LHCN-M2 (cell line): ENCODE measurements around the gene CLEC10A. TPM values are rescaled to one million over a fixed set of nuclear protein-coding genes. Genes with fewer than 3 reads are reported as not detected.

Experiments used
- DNase-seq: peaks from one replicate; pipeline ENCODE4 v3.0.0-alpha.2; 2012; ENCODE audit warnings: low read depth
- total RNA-seq: library from RNA; depleted of rRNA; stranded (reverse); fragments of >200 nt; gene quantifications from 2 replicates; pipeline ENCODE4 v1.2.3, GENCODE V29; 2014; rRNA removed

The CLEC10A gene
- total RNA-seq, 1 experiment from 2014 or later = not detected

DNA sequence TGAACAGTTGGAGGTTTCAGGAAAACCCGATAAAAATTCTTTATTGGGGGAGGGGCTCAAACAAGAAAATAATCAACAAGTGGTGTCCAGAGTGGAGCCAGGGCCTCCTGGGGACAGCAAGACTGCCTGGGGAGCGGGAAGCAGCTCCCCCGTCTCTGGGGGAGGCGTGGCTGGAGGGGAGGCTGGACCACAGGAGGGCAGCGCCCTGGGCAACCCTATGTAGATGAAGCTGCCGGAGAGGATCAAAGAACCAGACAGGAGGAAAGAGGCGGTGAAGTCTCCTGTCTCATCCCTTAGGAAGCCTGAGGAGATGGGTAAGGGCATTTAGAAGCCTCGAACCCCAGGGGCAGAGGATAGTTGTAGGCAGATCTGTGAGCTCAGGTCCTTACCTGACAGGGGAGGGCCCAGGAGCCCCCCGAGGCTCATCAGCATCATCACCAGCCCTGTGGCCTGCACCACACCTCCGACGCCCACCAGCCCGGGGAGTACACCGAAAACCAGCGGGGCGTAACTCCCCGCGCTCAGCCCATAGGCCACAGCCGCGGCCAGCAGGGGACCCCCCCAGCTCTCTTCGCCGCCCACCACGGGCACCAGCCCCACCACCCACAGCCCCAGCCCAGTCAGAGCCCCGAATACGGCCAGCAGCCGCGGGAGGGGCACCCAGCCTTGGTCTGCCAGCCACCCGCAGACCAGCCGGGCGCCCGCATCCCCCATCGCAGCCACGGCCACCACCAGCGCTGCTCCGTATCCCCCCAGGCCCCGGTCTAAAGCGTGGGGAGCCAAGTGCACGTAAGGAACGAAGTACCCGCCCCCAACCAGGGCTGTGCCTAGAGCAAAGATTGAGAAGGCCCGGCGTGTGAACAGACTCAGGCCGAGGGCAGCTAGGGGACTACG, 38.2 kb downstream of the CLEC10A start:
- DNase-seq = no peak

DNA sequence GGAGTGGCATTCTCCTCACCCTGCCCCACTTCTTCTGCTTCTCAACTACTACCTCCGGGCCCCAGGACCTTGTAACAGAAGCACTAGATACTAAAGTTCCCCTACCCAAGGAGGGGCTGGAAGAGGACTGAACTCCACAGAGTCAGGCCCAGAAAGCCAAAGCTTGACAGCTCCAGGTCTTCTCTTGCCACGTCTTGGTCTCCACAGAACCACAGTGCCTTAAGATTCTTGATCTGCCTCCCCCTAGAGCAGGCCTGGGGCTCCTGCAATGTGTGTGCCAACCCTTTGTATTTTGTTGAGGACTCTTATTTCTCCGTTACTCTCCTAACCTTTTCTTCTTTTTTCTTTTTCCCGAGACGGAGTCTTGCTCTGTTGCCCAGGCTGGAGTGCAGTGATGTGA, 40.2 kb downstream of the CLEC10A start:
- no peak for DNase-seq

DNA sequence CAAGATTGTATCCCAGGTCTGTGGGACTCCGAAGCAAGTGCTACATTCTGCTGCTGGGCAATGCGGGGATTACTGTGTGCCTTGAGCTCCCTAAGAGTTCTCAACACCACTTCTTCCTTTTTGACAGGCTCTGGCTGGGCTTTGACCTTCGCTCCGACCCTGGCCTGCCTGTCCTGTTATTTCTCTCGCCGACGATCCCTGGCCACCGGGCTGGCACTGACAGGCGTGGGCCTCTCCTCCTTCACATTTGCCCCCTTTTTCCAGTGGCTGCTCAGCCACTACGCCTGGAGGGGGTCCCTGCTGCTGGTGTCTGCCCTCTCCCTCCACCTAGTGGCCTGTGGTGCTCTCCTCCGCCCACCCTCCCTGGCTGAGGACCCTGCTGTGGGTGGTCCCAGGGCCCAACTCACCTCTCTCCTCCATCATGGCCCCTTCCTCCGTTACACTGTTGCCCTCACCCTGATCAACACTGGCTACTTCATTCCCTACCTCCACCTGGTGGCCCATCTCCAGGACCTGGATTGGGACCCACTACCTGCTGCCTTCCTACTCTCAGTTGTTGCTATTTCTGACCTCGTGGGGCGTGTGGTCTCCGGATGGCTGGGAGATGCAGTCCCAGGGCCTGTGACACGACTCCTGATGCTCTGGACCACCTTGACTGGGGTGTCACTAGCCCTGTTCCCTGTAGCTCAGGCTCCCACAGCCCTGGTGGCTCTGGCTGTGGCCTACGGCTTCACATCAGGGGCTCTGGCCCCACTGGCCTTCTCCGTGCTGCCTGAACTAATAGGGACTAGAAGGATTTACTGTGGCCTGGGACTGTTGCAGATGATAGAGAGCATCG, 41.8 kb downstream of the CLEC10A start:
- no peak for DNase-seq

DNA sequence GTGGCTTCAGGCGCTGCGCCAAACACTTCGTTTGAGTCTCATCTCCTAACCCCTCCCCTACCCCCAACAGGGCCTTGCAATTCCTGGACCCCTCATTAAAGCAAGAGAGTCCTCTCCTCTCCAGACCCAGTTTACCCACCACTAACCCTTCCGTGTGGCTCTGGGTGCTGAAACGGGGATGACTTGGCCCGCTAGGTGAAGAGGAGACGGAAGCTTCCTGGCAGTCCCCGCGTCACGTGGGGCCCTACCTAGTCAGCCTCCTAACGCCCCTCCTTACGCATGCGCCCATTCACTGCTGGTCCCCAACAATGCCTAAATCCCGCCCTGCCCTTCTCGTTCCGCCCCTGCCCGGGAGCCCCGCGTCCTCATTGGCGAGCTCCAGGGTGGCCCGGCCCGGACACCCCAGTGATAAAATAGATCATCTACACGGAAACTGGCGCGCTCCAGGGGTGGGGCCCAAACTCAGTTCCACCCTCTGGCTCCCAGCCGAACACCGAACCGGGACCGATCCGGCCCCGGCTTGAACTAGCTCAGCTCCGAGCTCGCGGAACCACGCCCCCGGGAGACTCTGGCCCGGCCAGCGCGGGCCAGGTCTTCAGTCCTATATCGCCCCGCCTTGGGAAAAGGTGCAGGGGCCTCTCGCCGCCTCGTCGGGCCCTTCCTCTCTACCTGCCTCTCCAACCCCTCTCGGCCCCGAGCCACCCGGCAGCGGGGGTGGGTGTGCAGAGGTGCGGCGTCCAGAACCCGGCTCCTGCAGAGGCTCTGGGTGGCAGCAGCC, 44.3 kb downstream of the CLEC10A start, which contains the start of gene SLC16A13:
Gene SLC16A13 (plus strand): TSS at position 425 of the 778 bp plus-strand sequence. CDS start 368 bp downstream, outside the sequence.
- DNase-seq = peak; percentile 91

DNA sequence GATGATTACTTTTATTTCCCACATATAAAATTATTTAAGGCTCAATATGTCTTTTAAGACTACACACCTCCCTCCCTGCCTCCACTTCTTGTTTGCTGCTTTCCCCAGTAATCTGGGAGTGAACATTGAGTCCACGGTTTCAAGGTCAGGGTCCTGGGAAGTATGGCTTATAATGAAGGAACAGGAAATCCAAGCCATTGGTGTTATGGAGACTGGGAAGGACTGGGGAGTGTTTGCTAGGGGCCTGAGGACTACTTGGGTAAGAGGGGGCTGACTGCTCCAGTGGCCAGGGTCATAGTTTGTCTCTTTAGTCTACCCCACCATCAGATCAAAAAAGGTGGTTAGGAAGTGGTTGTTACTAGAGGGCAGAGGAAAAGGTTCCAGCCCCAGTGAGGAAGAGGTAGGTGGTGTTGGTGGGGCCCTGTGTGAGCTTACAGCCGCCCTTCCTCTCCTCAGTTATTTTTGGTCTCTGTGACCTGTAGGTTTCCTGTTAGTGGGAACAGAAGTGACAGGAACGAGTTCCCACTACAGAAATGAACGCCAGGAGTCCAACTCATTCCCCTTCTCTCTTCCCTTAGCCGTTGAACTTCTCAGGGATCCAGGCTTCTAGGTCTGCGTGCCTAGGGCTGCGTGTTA, 45.0 kb downstream of the CLEC10A start:
- DNase-seq = no peak

DNA sequence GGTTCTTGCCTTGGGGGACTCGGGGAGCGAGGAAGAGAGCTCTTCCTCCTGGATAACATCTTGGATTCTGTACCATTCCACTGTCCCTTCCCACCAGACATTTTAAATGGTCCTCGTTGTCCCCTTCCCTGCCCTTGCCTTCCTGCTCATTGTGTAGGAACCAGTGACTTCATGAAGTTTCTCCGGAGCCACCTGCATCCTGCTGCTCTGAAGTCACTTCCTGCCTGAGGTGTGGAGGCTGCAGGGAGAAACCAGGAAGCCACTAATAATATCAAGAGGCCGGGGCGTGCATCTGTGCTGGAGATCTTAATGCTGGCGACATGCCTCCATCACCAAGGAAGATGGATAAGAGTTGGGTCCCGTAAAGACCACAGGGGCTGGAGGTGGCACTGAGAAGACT, 50.4 kb downstream of the CLEC10A start:
- DNase-seq = no peak

DNA sequence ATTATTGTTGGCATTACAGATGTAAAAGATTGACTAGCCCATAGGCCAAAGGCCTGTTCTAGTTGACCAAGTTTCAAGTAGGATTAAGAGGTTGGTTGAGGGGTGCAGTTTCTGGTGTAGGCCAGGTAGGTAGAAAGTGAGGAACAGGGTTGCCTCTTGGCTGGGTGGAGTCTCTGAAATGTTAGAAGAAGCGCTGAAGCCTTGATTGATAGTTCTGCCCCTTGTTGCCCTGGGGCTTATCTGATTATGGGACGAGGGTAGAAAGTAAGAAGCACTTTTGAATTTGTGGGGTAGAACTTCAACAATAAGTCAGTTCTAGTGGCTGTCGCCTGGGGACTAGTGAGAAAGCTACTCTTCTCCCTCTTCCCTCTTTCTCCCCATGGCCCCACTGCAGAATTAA, 51.0 kb downstream of the CLEC10A start:
- DNase-seq = no peak

DNA sequence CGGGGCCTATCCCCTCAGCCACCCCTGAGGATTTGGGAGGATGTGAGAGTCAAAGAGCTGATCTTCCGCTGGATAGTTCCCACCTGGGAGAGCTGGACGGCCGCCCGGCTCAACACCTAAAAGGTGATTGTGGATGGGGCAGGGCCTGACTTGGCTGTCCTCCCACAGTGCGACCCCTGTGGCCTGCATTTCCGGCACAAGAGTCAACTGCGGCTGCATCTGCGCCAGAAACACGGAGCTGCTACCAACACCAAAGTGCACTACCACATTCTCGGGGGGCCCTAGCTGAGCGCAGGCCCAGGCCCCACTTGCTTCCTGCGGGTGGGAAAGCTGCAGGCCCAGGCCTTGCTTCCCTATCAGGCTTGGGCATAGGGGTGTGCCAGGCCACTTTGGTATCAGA, 52.7 kb downstream of the CLEC10A start:
- no peak for DNase-seq

DNA sequence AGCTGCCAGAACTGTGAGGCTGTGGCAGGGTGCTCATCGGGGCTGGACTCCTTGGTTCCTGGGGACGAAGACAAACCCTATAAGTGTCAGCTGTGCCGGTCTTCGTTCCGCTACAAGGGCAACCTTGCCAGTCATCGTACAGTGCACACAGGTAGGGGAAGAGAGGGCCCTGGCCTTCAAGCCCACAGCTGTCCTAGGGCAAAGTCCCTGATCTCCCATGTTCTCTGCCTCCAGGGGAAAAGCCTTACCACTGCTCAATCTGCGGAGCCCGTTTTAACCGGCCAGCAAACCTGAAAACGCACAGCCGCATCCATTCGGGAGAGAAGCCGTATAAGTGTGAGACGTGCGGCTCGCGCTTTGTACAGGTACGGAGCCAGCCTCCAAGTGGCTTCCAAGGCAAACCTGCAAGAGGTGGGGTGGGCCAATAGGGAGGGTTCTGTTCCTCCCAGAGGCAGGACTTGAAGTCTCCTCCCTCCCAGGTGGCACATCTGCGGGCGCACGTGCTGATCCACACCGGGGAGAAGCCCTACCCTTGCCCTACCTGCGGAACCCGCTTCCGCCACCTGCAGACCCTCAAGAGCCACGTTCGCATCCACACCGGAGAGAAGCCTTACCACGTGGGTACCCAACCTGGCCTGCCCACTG, 53.5 kb downstream of the CLEC10A start:
- no peak for DNase-seq

DNA sequence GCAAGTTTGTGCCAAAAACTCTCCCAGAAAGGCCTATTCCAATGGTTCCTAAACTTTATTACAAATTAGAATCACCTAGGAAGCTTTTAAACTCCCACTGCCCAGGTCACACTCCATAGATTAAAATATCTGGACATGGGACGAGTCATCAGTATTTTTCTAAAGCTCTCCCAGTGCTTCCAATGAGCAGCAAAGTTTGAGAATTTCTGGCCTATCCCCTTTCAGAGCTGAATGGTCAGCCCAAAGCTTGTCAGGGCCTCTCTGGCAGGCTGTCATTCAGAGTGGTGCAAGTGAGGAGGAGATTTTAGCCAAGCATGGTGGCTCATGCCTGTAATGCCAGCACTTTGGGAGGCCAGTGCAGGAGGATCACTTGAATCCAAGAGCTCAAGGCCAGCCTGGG, 54.8 kb downstream of the CLEC10A start:
- DNase-seq = no peak

Other genes starting within 250 kb of the CLEC10A start
- gene TEKT1, start 248.5 kb downstream of the CLEC10A start, total RNA-seq = not detected in 2 replicates
- not detected in 2 replicates for gene ALOX12, start 84.2 kb downstream of the CLEC10A start, total RNA-seq
- 161 and 204 TPM in 2 replicates for gene RNASEK, start 67.6 kb downstream of the CLEC10A start, total RNA-seq
- not detected in 2 replicates for gene BCL6B, start 57.2 kb downstream of the CLEC10A start, total RNA-seq
- gene SLC16A13, start 44.2 kb downstream of the CLEC10A start, total RNA-seq = 0.63 TPM in 1 of 2 replicates, not detected in the other
- gene SLC16A11, start 36.2 kb downstream of the CLEC10A start, total RNA-seq = 0.11 TPM in 1 of 2 replicates, not detected in the other
- not detected in 2 replicates for gene ASGR2, start 34.6 kb upstream of the CLEC10A start, total RNA-seq
- 0.29 and 1.4 TPM in 2 replicates for gene ASGR1, start 99.1 kb upstream of the CLEC10A start, total RNA-seq
- 16.6 and 17.3 TPM in 2 replicates for gene DLG4, start 139.6 kb upstream of the CLEC10A start, total RNA-seq
- gene ACADVL, start 139.7 kb upstream of the CLEC10A start, total RNA-seq = 485 and 564 TPM in 2 replicates
- 64.8 and 71.4 TPM in 2 replicates for gene DVL2, start 154.3 kb upstream of the CLEC10A start, total RNA-seq
- gene PHF23, start 159.2 kb upstream of the CLEC10A start, total RNA-seq = 54.7 and 56.4 TPM in 2 replicates
- 161 and 171 TPM in 2 replicates for gene GABARAP, start 162.2 kb upstream of the CLEC10A start, total RNA-seq
- 59.1 and 65.5 TPM in 2 replicates for gene CTDNEP1, start 171.5 kb upstream of the CLEC10A start, total RNA-seq
- gene ELP5, start 172.0 kb upstream of the CLEC10A start, total RNA-seq = 52.6 and 58.2 TPM in 2 replicates
- not detected in 2 replicates for gene CLDN7, start 182.2 kb upstream of the CLEC10A start, total RNA-seq
- gene SLC2A4, start 201.5 kb upstream of the CLEC10A start, total RNA-seq = 0.11 TPM in 1 of 2 replicates, not detected in the other
- gene YBX2, start 214.4 kb upstream of the CLEC10A start, total RNA-seq = not detected in 2 replicates
- gene EIF5A, start 227.4 kb upstream of the CLEC10A start, total RNA-seq = 968 and 1,043 TPM in 2 replicates
- gene GPS2, start 235.1 kb upstream of the CLEC10A start, total RNA-seq = 98.7 and 119 TPM in 2 replicates
- 15.1 and 15.7 TPM in 2 replicates for gene NEURL4, start 249.1 kb upstream of the CLEC10A start, total RNA-seq